ENCODE results near the gene TMIE.

Gene TMIE

GRCh38 chr3:46695962-46696894 is 5.0 kb upstream of the TMIE start:
- Histone ChIP-seq H3K27me3 (ENCODE audit: low read depth, low read length) (peaks cover 12% of the 10 kb centered on the region), H3K9me3 (ENCODE audit: insufficient read depth, low read length) (no peaks in the 10 kb centered on the region), H3K9ac (ENCODE audit: low read length) (peak overlapping the region; percentile 91), H3K79me2 (ENCODE audit: low read length) (peaks cover 68% of the 10 kb centered on the region), H3K4me2 (ENCODE audit: low read length) (peak overlapping the region; percentile 96), H4K20me1 (ENCODE audit: insufficient read depth, low read length) (peaks cover 18% of the 10 kb centered on the region), H3K4me3 (ENCODE audit: low read length) (peak overlapping the region; percentile 93), H3K27ac (ENCODE audit: low read length) (peak overlapping the region; percentile 84), H2AFZ (ENCODE audit: low read depth, low read length) (no peak overlapping the region), H3K36me3 (replicated peaks; ENCODE audit: low read depth, low read length) (peaks cover 26% of the 10 kb centered on the region), H3K4me1 (ENCODE audit: low read length) (peaks cover 28% of the 10 kb centered on the region)
- TF ChIP-seq CTCF (IDR thresholded peaks at IDR 0.05; ENCODE audit: low read depth, low read length), result no peak
- TF ChIP-seq EZH2phosphoT487 (IDR thresholded peaks at IDR 0.05; ENCODE audit: low read depth), result no peak

GRCh38 chr3:46699676-46700523 is 1.3 kb upstream of the TMIE start:
- no peak overlapping the region for H3K4me3 ChIP-seq (ENCODE audit: low read length)
- H3K27me3 ChIP-seq (ENCODE audit: low read depth, low read length), result no peaks in the 10 kb centered on the region
- peaks cover 60% of the 10 kb centered on the region for H3K79me2 ChIP-seq (ENCODE audit: low read length)
- peaks cover 26% of the 10 kb centered on the region for H3K36me3 ChIP-seq (replicated peaks; ENCODE audit: low read depth, low read length)
- peaks cover 50% of the 10 kb centered on the region for H4K20me1 ChIP-seq (ENCODE audit: insufficient read depth, low read length)
- no peak overlapping the region for H2AFZ ChIP-seq (ENCODE audit: low read depth, low read length)
- no peak overlapping the region for H3K27ac ChIP-seq (ENCODE audit: low read length)
- H3K4me2 ChIP-seq (ENCODE audit: low read length), result no peak overlapping the region
- TF ChIP-seq CTCF (IDR thresholded peaks at IDR 0.05; ENCODE audit: low read depth, low read length) (no peak), EZH2phosphoT487 (IDR thresholded peaks at IDR 0.05; ENCODE audit: low read depth) (no peak)
- H3K9me3 ChIP-seq (ENCODE audit: insufficient read depth, low read length), result no peaks in the 10 kb centered on the region
- peaks cover 14% of the 10 kb centered on the region for H3K4me1 ChIP-seq (ENCODE audit: low read length)
- H3K9ac ChIP-seq (ENCODE audit: low read length), result no peak overlapping the region

GRCh38 chr3:46700772-46701171 is 420 bp upstream of the TMIE start:
- Histone ChIP-seq H3K4me1 (ENCODE audit: low read length) (peaks cover 6% of the 10 kb centered on the region), H3K9me3 (ENCODE audit: insufficient read depth, low read length) (no peaks in the 10 kb centered on the region), H3K79me2 (ENCODE audit: low read length) (peaks cover 52% of the 10 kb centered on the region), H3K36me3 (replicated peaks; ENCODE audit: low read depth, low read length) (peaks cover 28% of the 10 kb centered on the region), H3K27me3 (ENCODE audit: low read depth, low read length) (no peaks in the 10 kb centered on the region), H2AFZ (ENCODE audit: low read depth, low read length) (no peak overlapping the region), H3K4me2 (ENCODE audit: low read length) (no peak overlapping the region), H3K9ac (ENCODE audit: low read length) (no peak overlapping the region), H3K27ac (ENCODE audit: low read length) (no peak overlapping the region), H3K4me3 (ENCODE audit: low read length) (no peak overlapping the region), H4K20me1 (ENCODE audit: insufficient read depth, low read length) (peaks cover 58% of the 10 kb centered on the region)
- TF ChIP-seq CTCF (IDR thresholded peaks at IDR 0.05; ENCODE audit: low read depth, low read length), result no peak
- TF ChIP-seq EZH2phosphoT487 (IDR thresholded peaks at IDR 0.05; ENCODE audit: low read depth), result no peak
